K562 (cell line): ENCODE results near the gene ECHDC3. TPM values are rescaled to one million over a fixed set of nuclear protein-coding genes. Genes with fewer than 3 reads are reported as not detected.

ENCODE experiments used
- ATAC-seq: fragments of 200-7000 bp; cut with Tn5 transposase; 3 replicates; pipeline ENCODE4 v1.9.1; 2020; ENCODE audit warnings: moderate library complexity
- BruUV-seq: library from RNA; stranded (reverse); fragments of 400-500 nt; replicated peaks from 2 replicates; lab custom pipeline; 2021; lab: Mats Ljungman, UMichigan
- CTCF ChIA-PET: fragments of 300-600 bp; formaldehyde crosslinking; extraction: SDS; loops from one replicate; lab custom pipeline; 2021; ENCODE audit warnings: low intra/inter-chr PET ratio; lab: Yijun Ruan, JAX
- POLR2A ChIA-PET: fragments of 300-600, 350-650 bp; sonication (Branson Sonifier 250); formaldehyde crosslinking; extraction: SDS; loops from one replicate; lab custom pipeline; 2021; ENCODE audit warnings: antibody characterized with exemption, inconsistent platforms; lab: Yijun Ruan, JAX
- DNase-seq, 4 experiments: peaks; one replicate each; pipeline versions ENCODE4 v3.0.0 to v3.0.0-alpha.2; 2011 to 2018; ENCODE audit warnings: low spot score in 3 of 4, mixed read lengths in 3 of 4; ENCODE audit errors: extremely low read depth in 1 of 4
- FAIRE-seq: peaks from 2 replicates; lab custom pipeline; 2011; peaks lifted over from hg19 to GRCh38; lab: Jason Lieb, UNC
- H2AFZ ChIP-seq: 2 replicates; pipeline ENCODE4 v1.6.0; 2011; ENCODE audit warnings: low read depth, low read length, control low read depth, inconsistent platforms
- H3K27ac ChIP-seq: fragments of 200-600 bp; 3 replicates; pipeline ENCODE4 v1.8.0; 2011; ENCODE audit warnings: low read depth, mild to moderate bottlenecking, control low read depth, inconsistent platforms, low read length, moderate library complexity, mixed read lengths; ENCODE audit errors: extremely low read depth
- H3K27me3 ChIP-seq, 2 experiments: fragments of 300-600 bp in 1 of 2; 2 replicates in 1 of 2; 3 replicates in 1 of 2; pipeline versions ENCODE4 v1.6.0 to v1.8.0; 2011; ENCODE audit warnings: inconsistent platforms in 2 of 2, low read length in 2 of 2, mild to moderate bottlenecking in 1 of 2, mixed read lengths in 1 of 2, moderate library complexity in 1 of 2; ENCODE audit not compliant: control insufficient read depth in 2 of 2, insufficient read depth in 2 of 2
- H3K36me3 ChIP-seq: fragments of 300-600 bp; 3 replicates; pipeline ENCODE4 v1.8.0; 2011; ENCODE audit warnings: mild to moderate bottlenecking, low read length, inconsistent platforms; ENCODE audit not compliant: control insufficient read depth, insufficient read depth
- H3K4me1 ChIP-seq, 2 experiments: fragments of 200-600 bp in 1 of 2; replicated peaks in 1 of 2; 2 replicates in 1 of 2; 3 replicates in 1 of 2; pipeline versions ENCODE4 v1.5.1 to v1.8.0; 2011; ENCODE audit warnings: inconsistent platforms in 2 of 2, low read length in 2 of 2, mild to moderate bottlenecking in 1 of 2, mixed read lengths in 1 of 2, moderate library complexity in 1 of 2; ENCODE audit not compliant: control insufficient read depth in 2 of 2, insufficient read depth in 2 of 2
- H3K4me2 ChIP-seq: 2 replicates; pipeline ENCODE4 v1.6.1; 2011; ENCODE audit warnings: low read length, control low read depth, inconsistent platforms, mixed read lengths; ENCODE audit not compliant: insufficient read depth
- H3K4me3 ChIP-seq: fragments of 200-600 bp; sonication (generic), shearing (Covaris generic); 2 replicates; pipeline ENCODE4 v1.5.1; 2016; ENCODE audit warnings: control low read depth, inconsistent platforms
- H3K79me2 ChIP-seq: fragments of 200-600 bp; 3 replicates; pipeline ENCODE4 v1.8.0; 2011; ENCODE audit warnings: low read length, inconsistent platforms; ENCODE audit not compliant: control insufficient read depth, insufficient read depth
- H3K9ac ChIP-seq, 2 experiments: 2 replicates each; pipeline versions ENCODE4 v1.6.0 to v1.6.1; 2011; ENCODE audit warnings: low read depth in 2 of 2, low read length in 2 of 2, control low read depth in 1 of 2, inconsistent platforms in 1 of 2, mild to moderate bottlenecking in 1 of 2, mixed read lengths in 1 of 2; ENCODE audit not compliant: insufficient read depth in 1 of 2
- H3K9me1 ChIP-seq: one replicate; pipeline ENCODE4 v1.6.0; 2011; ENCODE audit warnings: inconsistent platforms, mild to moderate bottlenecking, low read length, moderate library complexity; ENCODE audit not compliant: control insufficient read depth, insufficient read depth
- H3K9me3 ChIP-seq: replicated peaks from 2 replicates; pipeline ENCODE4 v1.5.1; 2011; ENCODE audit warnings: low read depth, low read length, inconsistent platforms; ENCODE audit not compliant: control insufficient read depth, insufficient read depth
- H4K20me1 ChIP-seq: replicated peaks from 2 replicates; pipeline ENCODE4 v1.6.1; 2011; ENCODE audit warnings: low read length, inconsistent platforms, mixed read lengths; ENCODE audit not compliant: control insufficient read depth, insufficient read depth
- CBFA2T3 ChIP-seq: fragments of 450-650 bp; IDR thresholded peaks from 2 replicates; pipeline ENCODE4 v1.6.1; 2017
- HMGN3 ChIP-seq: IDR thresholded peaks from 2 replicates; pipeline ENCODE4 v1.6.1; 2011; ENCODE audit warnings: borderline replicate concordance, low read depth, mild to moderate bottlenecking, mixed read lengths, low read length; ENCODE audit not compliant: insufficient read length; ENCODE audit errors: extremely low read depth
- NFYB ChIP-seq: IDR thresholded peaks from 2 replicates; pipeline ENCODE4 v1.6.1; 2011; ENCODE audit warnings: mild to moderate bottlenecking, moderate library complexity; ENCODE audit not compliant: insufficient read length; ENCODE audit errors: extremely low read depth
- WGBS: fragments of 100-300 bp; shearing (Covaris generic); methylation state at CpG from one replicate; pipeline ENCODE4 v1.1.6; 2016; ENCODE audit warnings: low coverage, mixed read lengths; ENCODE audit not compliant: insufficient coverage; ENCODE audit errors: missing lambda C conversion rate; 5-methylcytosine and 5-hydroxymethylcytosine counted together
- in situ Hi-C: fragments of 300-500 bp; cut with MboI; formaldehyde crosslinking; loops from 4 replicates; pipeline ENCODE4 v1.15.0; 2018; ENCODE audit warnings: inconsistent platforms, mixed read lengths
- intact Hi-C: fragments of 100-400 bp; cut with micrococcal nuclease; formaldehyde crosslinking; loops from 2 replicates; pipeline ENCODE4 v1.14.2; 2022
- polyA plus RNA-seq, 8 experiments: library from polyadenylated mRNA; depleted of rRNA in 4 of 8; stranded (reverse) in 5 of 8; unstranded in 3 of 8; fragments of >200 nt; fragmentation: Nextera tagmentation in 2 of 8; fragmentation: Illumina TruSeq in 1 of 8; extraction: Ambion mirVana in 2 of 8; extraction: Trizol in 1 of 8; gene quantifications; 2 replicates each; pipeline versions ENCODE4 v1.2.1 to v1.2.3, GENCODE V29; 2011 to 2014; ENCODE audit warnings: inconsistent platforms in 1 of 8, missing spikeins in 1 of 8
- total RNA-seq, 7 experiments: library from RNA; depleted of rRNA in 6 of 7; stranded (reverse); fragments of >200 nt in 6 of 7; fragmentation: Illumina TruSeq in 2 of 7; extraction: Trizol in 2 of 7; gene quantifications; 2 replicates each; pipeline versions ENCODE4 v1.2.1 to v1.2.3, GENCODE V29; 2011 to 2021; ENCODE audit warnings: low replicate concordance in 1 of 7
- TF ChIP-seq, protein P1 (sequence below), 2 experiments: fragments of 450-650 bp; IDR thresholded peaks; 2 replicates each; pipeline ENCODE4 v1.6.1; 2016; ENCODE audit warnings: mild to moderate bottlenecking in 2 of 2, borderline replicate concordance in 1 of 2, low read depth in 1 of 2, moderate library complexity in 1 of 2

ECHDC3 gene
- total and polyA plus RNA-seq, 9 of the 15 experiments (the other 6 are each of a cell fraction or from before 2014, with no cell fraction given): 0.53 to 21.9 (median 15.7) TPM

DNA sequence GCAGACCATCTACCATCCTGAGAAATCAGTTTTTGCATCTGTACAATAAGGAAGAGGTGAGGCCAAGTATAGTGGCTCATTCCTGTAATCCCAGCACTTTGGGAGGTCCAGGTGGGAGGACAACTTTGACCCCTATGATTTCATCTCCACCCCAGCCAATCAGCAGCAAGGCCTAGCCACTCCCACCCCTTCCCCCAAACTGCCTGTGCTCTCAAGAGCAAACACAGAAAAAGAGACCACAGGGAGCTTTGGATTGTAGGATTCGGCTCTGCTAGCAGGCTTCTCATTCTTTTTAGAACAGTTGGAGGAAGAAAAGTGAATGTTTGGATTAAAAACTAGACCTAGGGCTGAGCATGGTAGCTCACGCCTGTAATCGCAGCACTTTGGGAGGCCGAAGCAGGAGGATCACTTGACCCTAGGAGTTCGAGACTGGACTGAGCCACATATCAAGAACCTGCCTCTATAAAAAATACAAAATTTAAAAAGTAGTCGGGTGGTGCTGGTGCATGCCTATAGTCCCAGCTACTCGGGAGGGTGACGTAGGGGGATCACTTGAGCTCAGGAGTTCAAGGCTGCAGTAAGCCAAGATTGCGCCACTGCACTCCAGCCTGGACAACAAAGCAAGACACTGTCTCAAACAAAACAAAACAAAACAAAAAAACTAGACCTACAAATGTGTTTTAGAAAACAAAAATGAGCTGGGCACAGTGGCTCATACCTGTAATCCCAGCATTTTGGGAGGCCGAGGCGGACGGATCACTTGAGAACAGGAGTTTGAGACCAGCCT, 55.9 kb downstream of the ECHDC3 start:
- no peaks in the 10 kb centered on the region for H3K79me2 ChIP-seq
- no peak overlapping the region for H3K4me3 ChIP-seq
- POLR2A ChIA-PET: interaction anchor here (1.7 kb wide), 1 partner anchor 8 kb away, joined by 5 read pairs; no protein-coding TSS in a partner anchor
- no TSS peak for BruUV-seq
- no peak overlapping the region for H3K27ac ChIP-seq
- FAIRE-seq (no peak), DNase-seq (no peak), ATAC-seq (peak; percentile 33; the same call in 1 of the 3 replicates)
- intact Hi-C loops: no loop called here
- no peaks in the 10 kb centered on the region for H3K9me1 ChIP-seq
- no peaks in the 10 kb centered on the region for H3K36me3 ChIP-seq
- in situ Hi-C loops: loop anchor here (5.0 to 25.0 kb wide), 2 partner anchors 189 to 914 kb away; no protein-coding TSS in a partner anchor
- peaks cover 5 to 12% of the 10 kb centered on the region in 2 experiments; a peak in 4 of 5 replicates for H3K4me1 ChIP-seq
- WGBS: 74% methylated on average over 12 of the region's 12 CpGs
- no peaks in the 10 kb centered on the region for H3K9me3 ChIP-seq
- no peak overlapping the region for H3K9ac ChIP-seq
- H3K4me2 ChIP-seq: no peak overlapping the region
- TF ChIP-seq HMGN3 (no peak), NFYB (peak; percentile 34), CBFA2T3 (0 out of 2 replicates have a peak, but pooled peaks have one; percentile 20)
- TF ChIP-seq, protein P1, sequence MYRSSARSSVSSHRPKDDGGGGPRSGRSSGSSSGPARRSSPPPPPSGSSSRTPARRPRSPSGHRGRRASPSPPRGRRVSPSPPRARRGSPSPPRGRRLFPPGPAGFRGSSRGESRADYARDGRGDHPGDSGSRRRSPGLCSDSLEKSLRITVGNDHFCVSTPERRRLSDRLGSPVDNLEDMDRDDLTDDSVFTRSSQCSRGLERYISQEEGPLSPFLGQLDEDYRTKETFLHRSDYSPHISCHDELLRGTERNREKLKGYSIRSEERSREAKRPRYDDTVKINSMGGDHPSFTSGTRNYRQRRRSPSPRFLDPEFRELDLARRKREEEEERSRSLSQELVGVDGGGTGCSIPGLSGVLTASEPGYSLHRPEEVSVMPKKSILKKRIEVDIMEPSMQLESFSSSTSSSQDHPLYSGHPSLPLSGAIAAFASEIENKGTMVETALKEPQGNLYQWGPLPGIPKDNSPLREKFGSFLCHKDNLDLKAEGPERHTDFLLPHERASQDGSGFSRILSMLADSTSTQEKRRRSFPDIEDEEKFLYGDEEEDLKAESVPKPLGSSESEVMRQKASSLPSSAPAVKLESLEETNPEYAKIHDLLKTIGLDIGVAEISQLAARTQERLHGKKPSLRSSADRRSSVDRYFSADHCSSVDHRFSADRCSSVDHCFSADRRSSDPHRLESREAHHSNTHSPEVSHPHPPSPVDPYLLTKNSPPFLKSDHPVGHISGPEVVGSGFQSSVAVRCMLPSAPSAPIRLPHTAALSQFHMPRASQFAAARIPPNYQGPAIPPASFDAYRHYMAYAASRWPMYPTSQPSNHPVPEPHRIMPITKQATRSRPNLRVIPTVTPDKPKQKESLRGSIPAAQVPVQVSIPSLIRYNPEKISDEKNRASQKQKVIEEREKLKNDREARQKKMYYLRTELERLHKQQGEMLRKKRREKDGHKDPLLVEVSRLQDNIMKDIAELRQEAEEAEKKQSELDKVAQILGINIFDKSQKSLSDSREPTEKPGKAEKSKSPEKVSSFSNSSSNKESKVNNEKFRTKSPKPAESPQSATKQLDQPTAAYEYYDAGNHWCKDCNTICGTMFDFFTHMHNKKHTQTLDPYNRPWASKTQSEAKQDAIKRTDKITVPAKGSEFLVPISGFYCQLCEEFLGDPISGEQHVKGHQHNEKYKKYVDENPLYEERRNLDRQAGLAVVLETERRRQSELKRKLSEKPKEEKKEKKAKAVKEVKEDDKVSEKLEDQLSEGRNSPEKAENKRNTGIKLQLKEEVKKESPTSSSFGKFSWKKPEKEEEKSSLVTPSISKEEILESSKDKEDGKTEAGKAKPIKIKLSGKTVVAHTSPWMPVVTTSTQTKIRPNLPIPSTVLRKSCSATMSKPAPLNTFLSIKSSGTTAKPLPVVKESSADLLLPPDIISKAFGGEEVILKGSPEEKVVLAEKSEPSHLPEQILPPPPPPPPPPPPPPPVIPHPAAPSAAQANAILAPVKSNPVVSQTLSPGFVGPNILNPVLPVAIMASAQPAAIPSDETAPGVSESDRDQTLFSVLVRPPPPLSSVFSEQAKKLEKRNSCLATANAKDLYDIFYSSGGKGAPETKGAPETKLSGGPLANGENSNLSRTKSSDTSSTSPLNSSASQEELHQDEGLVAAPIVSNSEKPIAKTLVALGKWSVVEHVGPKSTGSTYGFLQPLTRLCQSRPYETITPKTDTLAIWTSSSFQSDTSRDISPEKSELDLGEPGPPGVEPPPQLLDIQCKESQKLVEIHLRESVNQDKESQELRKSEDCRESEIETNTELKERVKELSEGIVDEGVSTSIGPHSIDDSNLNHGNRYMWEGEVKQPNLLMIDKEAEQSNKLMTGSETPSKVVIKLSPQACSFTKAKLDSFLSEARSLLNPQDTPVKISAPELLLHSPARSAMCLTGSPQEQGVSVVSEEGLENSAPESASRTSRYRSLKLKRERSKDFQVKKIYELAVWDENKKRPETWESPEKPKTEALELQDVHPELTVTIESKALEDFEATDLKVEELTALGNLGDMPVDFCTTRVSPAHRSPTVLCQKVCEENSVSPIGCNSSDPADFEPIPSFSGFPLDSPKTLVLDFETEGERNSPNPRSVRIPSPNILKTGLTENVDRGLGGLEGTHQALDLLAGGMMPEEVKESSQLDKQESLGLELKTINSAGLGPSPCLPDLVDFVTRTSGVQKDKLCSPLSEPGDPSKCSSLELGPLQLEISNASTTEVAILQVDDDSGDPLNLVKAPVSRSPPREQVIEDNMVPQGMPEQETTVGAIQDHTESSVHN (IDR thresholded peaks at IDR 0.05; ENCODE audit: borderline replicate concordance in 1 of 2, low read depth in 1 of 2): no peak
- peak overlapping the region; percentile 51; the same call in 1 of the 2 replicates for H2AFZ ChIP-seq
- H3K27me3 ChIP-seq: peaks cover 16 to 30% of the 10 kb centered on the region in 2 experiments; a peak in 4 of 5 replicates
- CTCF ChIA-PET: no interaction called here
- H4K20me1 ChIP-seq: no peaks in the 10 kb centered on the region
